ENCODE measurements around the gene APMAP. TPM values are rescaled to one million over a fixed set of nuclear protein-coding genes. Genes with fewer than 3 reads are reported as not detected.
"Not testable (repeated sequence)": the region's sequence is repeated elsewhere in the genome, so short reads cannot be mapped to it uniquely, and the experiment has no call there.

The APMAP gene
- total RNA-seq, 1 donor from 2014 or later: 48.8 TPM

DNA sequence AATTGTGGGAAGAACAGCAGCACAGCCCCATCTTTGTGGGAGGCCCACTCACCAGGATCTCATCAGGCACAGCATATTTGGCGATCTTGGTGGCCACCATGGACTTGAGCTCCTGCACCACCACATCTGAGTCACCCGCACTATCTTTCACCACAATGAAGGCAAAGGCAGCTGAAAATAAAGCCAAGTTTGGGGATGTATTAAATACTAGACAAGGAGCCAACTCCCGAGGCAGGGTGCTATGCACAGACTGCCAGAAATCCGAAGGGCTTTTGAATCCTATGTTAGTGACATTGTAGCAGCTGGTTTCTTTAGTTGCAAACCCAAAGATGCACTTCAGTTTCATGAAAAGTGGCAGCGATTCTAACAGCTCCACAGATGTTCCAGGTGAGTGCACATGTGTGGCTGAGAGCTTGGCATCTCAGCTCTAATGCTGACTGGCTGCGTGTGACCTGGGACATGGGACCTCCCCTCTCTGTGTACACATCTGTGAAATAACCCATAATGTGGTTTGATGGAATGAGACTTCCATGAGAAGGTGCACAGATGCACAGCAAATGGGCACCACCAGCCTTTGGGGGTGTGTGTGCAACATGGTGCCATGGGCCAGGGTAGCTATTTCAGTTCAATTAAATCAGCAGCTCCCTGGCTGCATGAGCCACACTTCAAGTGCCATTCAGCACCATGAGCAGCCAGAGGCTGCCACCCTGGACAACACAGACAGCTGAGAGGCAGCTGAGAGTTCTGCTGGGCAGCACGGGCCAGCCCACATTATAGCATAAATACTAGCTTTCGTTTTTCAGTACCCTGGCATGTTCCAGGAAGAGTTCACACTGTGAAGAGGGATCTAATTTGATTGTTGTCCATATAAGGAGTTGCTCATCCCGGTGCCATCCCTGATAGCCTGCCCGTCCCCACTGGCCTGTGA, 16.9 kb upstream of the APMAP start:
- Mint-ChIP-seq H3K4me3 (ENCODE audit: low read depth) (no peak overlapping the region), H3K27ac (no peak overlapping the region), H3K9me3 (no peaks in the 10 kb centered on the region), H3K27me3 (ENCODE audit: low read depth) (no peaks in the 10 kb centered on the region), H3K4me1 (ENCODE audit: low read depth) (no peaks in the 10 kb centered on the region), H3K36me3 (ENCODE audit: low read depth) (peaks cover 4% of the 10 kb centered on the region)
- intact Hi-C loops (cut with micrococcal nuclease): no loop called here
- DNase-seq (ENCODE audit: low spot score): no peak

DNA sequence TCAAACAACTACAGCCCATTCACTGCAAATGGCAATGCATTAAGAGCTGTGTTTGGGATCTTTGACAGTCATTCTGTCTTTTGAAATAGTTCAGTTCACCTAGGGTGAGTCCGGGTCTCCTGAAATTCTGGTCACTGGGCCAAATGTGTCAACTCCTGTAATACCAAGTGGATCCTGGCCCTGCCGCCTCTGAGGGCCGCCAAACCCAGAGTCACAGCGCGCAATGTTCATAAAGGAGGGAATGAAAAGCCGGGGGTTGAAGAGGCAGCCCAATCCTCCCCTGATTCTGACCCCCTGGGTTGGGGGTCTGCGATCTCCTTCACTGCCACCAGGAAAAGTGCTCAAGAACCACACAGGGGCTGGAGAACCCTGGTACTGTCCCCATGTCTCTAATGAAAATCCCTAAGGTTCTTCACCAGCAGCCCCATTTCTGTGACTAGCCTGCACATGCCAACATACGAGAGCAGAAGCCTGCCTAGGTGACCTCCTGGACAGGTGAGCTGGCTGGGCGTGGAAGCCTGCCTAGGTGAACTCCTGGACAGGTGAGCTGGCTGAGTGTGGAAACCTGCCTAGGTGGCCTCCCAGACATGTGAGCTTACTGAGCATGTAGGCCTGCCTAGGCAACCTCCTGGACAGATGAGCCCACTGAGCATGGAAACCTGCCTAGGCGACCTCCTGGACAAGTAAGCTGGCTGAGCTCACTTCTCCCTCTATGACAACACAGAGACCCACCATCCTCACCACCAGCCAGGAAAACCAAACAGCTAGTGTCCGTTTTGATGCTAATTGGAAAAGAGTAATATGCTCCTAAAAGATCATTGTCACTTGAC, 16.1 kb upstream of the APMAP start:
- peaks cover 7% of the 10 kb centered on the region for H3K36me3 Mint-ChIP-seq (ENCODE audit: low read depth)
- H3K4me3 Mint-ChIP-seq (ENCODE audit: low read depth): no peak overlapping the region
- H3K27ac Mint-ChIP-seq: no peak overlapping the region
- H3K27me3 Mint-ChIP-seq (ENCODE audit: low read depth): no peaks in the 10 kb centered on the region
- no peak for DNase-seq (ENCODE audit: low spot score)
- intact Hi-C loops (cut with micrococcal nuclease): no loop called here
- no peaks in the 10 kb centered on the region for H3K4me1 Mint-ChIP-seq (ENCODE audit: low read depth)
- no peaks in the 10 kb centered on the region for H3K9me3 Mint-ChIP-seq

DNA sequence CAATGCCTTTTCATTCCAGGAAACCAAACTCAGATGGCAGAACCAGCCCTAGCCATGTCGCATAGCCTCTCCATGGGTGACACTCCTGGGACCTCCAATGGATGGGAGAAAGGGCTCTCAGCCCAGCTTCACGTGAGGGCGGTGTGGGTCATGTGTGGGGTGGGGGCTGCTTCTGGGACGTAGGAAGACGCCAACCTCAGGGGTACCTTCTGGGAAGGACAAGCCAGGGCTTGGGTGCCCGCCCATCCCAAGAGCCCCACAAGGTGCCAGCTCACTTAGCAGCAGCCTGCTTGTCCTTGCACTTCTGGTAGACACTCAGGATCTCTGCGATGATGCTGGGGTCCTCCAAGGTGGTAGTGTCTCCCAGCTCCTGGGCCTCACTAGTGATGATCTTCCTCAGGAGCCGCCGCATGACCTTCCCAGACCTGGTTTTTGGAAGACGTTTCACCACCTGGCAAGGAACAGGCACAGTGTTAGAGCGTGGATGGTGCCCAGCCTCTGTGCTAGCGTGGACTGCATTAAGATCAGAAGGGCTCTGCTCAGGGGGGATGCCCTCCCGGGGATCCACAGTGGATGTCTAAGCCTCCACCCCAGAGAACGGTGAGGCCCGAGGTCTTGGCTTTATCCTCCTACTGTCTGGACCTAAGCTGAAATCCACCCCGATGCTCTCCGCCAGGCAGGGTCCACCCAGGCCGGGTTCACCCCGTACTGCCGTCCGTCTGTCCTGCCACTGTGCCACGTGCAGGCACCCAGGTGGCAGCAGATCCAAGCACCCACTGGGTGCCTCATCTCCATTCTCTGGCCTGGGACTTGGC, 15.1 kb upstream of the APMAP start:
- peaks cover 7% of the 10 kb centered on the region for H3K36me3 Mint-ChIP-seq (ENCODE audit: low read depth)
- intact Hi-C loops (cut with micrococcal nuclease): no loop called here
- H3K27ac Mint-ChIP-seq: no peak overlapping the region
- no peaks in the 10 kb centered on the region for H3K27me3 Mint-ChIP-seq (ENCODE audit: low read depth)
- H3K4me3 Mint-ChIP-seq (ENCODE audit: low read depth): no peak overlapping the region
- H3K4me1 Mint-ChIP-seq (ENCODE audit: low read depth): no peaks in the 10 kb centered on the region
- no peak for DNase-seq (ENCODE audit: low spot score)
- no peaks in the 10 kb centered on the region for H3K9me3 Mint-ChIP-seq

DNA sequence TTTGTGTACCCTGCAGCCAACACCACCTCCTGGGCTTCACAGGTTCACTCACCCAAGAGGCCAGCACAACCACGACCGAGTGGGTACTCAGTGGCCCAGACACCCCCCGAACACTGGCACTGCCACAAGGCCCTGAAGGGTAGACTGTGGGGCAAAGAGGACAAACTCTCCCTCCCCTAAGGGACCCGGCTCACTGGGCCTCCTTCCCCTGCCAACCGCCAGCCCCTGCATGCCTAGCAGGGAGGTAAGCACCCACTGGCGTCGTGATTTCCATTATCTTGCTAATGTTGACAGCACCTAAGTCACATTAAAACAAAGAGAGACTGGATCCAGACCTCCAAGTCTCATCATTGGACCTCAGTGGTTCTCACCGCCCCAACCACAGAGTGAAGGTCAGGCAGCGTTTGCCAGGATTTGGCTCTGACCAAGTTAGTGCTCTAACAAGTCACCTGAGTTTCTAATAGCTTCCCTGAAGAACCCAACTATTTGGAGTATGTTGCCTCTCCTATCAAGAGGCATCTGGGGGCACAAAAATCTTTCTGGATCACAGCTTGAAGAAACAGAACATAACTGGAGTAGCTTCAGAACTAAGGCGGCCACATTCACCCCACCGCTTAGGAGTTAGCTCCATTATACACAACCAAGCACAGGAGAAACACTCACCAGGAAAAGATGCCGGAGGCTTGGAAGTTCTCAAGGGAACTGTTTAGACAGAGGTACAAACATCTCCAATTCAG, 14.0 kb upstream of the APMAP start:
- H3K4me3 Mint-ChIP-seq (ENCODE audit: low read depth): no peak overlapping the region
- intact Hi-C loops (cut with micrococcal nuclease): no loop called here
- H3K4me1 Mint-ChIP-seq (ENCODE audit: low read depth): no peaks in the 10 kb centered on the region
- no peaks in the 10 kb centered on the region for H3K9me3 Mint-ChIP-seq
- H3K27me3 Mint-ChIP-seq (ENCODE audit: low read depth): no peaks in the 10 kb centered on the region
- no peak for DNase-seq (ENCODE audit: low spot score)
- peaks cover 7% of the 10 kb centered on the region for H3K36me3 Mint-ChIP-seq (ENCODE audit: low read depth)
- no peak overlapping the region for H3K27ac Mint-ChIP-seq

DNA sequence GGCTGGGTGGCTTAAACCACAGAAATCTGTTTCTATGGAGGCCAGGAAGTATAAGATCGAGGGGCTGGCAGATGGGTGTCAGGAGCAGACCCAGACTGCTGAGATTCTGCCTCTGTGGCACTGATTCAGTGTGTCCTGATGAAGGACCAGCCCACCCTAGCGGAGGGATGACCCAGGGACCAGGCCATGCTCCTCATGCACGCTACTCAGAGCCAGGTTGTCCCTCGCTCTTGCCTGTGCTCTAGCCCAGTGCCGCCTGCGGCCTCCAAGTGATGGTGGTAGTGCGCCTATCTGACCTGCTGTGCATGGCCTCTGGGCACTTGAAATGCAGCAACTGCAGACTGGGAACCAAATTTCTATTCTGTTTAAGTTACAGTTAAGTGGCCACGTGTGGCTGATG, 13.1 kb upstream of the APMAP start:
- Mint-ChIP-seq H3K36me3 (ENCODE audit: low read depth) (peaks cover 7% of the 10 kb centered on the region), H3K9me3 (no peaks in the 10 kb centered on the region), H3K27ac (no peak overlapping the region), H3K4me3 (ENCODE audit: low read depth) (no peak overlapping the region), H3K4me1 (ENCODE audit: low read depth) (no peaks in the 10 kb centered on the region), H3K27me3 (ENCODE audit: low read depth) (no peaks in the 10 kb centered on the region)
- no peak for DNase-seq (ENCODE audit: low spot score)
- intact Hi-C loops (cut with micrococcal nuclease): no loop called here

DNA sequence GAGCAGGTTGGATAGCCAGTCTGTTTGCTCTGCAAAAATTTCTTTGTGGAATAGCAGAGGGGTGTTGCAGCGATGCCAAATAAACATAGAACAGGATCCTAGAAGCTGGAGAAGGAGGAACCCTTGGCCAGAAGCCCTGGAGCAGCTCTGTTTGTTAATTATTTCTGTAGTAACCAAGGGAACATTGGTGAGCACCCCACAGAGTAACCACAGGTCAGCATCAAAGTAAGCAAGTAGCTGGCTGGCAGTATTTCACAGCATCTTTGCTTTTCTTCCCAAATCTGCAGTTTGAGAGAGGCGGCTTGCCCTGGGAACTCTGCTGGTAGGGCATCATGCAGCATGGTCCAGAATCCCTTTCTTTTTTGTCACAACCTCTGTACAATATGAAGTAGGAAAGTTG, 12.7 kb upstream of the APMAP start:
- no peaks in the 10 kb centered on the region for H3K27me3 Mint-ChIP-seq (ENCODE audit: low read depth)
- peaks cover 3% of the 10 kb centered on the region for H3K4me1 Mint-ChIP-seq (ENCODE audit: low read depth)

DNA sequence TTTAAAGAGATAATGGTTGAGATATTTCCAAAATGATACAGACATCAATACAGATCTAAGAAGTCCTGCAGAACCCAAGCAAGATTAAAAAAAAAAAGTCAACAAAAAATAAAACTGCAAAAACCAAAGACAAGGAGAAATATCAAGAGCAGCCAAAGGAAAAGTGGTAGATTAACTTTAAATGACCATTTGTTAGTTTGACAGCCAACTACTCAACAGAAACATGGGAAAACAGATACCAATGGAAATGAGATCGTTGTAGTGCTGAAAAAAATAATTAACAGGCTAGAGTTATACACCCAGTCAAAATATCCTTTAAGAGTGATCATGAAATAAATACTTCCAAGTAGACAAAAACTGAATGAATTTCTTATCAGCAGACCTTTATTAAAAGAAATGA, 10.5 kb upstream of the APMAP start:
- intact Hi-C loops (cut with micrococcal nuclease): no loop called here
- DNase-seq (ENCODE audit: low spot score): no peak
- H3K36me3 Mint-ChIP-seq (ENCODE audit: low read depth): peaks cover 7% of the 10 kb centered on the region
- H3K4me1 Mint-ChIP-seq (ENCODE audit: low read depth): peaks cover 3% of the 10 kb centered on the region
- H3K9me3 Mint-ChIP-seq: no peaks in the 10 kb centered on the region
- no peak overlapping the region for H3K27ac Mint-ChIP-seq
- peaks cover 11% of the 10 kb centered on the region for H3K27me3 Mint-ChIP-seq (ENCODE audit: low read depth)
- no peak overlapping the region for H3K4me3 Mint-ChIP-seq (ENCODE audit: low read depth)

More for the DNA sequence above, 12.7 kb upstream of the APMAP start:
- no peak overlapping the region for H3K4me3 Mint-ChIP-seq (ENCODE audit: low read depth)
- H3K27ac Mint-ChIP-seq: no peak overlapping the region
- H3K9me3 Mint-ChIP-seq: no peaks in the 10 kb centered on the region
- intact Hi-C loops (cut with micrococcal nuclease): no loop called here
- no peak for DNase-seq (ENCODE audit: low spot score)
- H3K36me3 Mint-ChIP-seq (ENCODE audit: low read depth): peaks cover 7% of the 10 kb centered on the region

DNA sequence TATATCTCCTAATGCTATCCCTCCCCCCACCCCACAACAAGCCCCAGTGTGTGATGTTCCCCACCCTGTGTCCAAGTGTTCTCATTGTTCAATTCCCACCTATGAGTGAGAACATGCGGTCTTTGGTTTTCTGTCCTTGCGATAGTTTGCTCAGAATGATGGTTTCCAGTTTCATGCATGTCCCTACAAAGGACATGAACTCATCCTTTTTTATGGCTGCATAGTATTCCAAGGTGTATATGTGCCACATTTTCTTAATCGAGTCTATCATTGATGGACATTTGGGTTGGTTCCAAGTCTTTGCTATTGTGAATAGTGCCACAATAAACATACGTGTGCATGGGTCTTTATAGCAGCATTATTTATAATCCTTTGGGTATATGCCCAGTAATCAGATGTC, 8.8 kb upstream of the APMAP start:
- peaks cover 23% of the 10 kb centered on the region for H3K27me3 Mint-ChIP-seq (ENCODE audit: low read depth)
- intact Hi-C loops (cut with micrococcal nuclease); H3K36me3 Mint-ChIP-seq (ENCODE audit: low read depth); H3K9me3 Mint-ChIP-seq; DNase-seq (ENCODE audit: low spot score); H3K4me3 Mint-ChIP-seq (ENCODE audit: low read depth); H3K27ac Mint-ChIP-seq; H3K4me1 Mint-ChIP-seq (ENCODE audit: low read depth): not testable (repeated sequence)

DNA sequence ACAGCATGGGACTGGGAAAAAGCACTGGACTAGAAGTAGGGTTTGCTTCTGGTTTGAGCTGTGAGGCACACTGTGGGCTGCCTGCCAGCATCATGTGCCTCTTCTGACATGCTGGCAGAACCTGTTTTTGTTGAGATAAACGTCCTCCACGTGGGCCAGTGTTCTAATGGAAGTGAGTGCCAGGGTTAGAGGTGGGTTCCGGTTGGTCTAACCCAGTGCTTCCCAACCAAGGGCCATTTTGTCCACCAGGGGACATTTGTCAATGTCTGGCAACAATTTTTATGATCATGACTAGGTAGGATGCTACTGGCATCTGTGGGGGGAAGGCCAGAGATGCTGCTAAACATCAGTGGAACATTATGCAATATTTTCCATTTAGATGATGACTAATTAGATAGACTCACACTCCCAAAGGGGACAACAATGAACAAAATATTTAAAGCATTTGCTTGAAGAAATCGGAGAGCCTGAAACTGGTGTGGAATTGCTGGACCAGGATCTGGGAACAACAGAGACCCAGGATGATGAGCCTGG, 7.8 kb upstream of the APMAP start:
- Mint-ChIP-seq H3K36me3 (ENCODE audit: low read depth) (peaks cover 3% of the 10 kb centered on the region), H3K9me3 (no peaks in the 10 kb centered on the region), H3K4me1 (ENCODE audit: low read depth) (peaks cover 3% of the 10 kb centered on the region), H3K27me3 (ENCODE audit: low read depth) (peaks cover 27% of the 10 kb centered on the region), H3K4me3 (ENCODE audit: low read depth) (no peak overlapping the region), H3K27ac (no peak overlapping the region)
- intact Hi-C loops (cut with micrococcal nuclease): no loop called here
- DNase-seq (ENCODE audit: low spot score): no peak

DNA sequence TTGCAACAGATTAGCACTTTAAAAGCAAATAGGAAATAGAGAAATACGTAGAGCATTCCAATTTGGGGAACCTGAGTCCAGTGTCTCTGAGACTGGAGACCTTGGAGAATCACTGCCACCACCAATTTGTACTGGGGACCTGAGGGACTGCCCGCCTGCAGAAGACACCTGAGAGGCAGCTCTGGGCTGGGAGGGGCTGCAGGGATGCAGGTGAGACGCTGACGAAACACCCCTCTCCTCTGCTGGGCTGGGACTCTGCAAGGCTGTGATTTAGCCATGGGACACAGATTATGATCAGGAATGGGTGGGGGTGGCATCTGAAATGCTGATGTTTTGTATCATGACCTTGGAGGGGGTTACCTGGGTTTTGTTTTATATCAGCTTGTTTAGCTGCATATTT, 7.0 kb upstream of the APMAP start:
- intact Hi-C loops (cut with micrococcal nuclease): loop anchor here (10.0 kb wide), 1 partner anchor 295 kb away; no protein-coding TSS in a partner anchor
- no peak overlapping the region for H3K4me3 Mint-ChIP-seq (ENCODE audit: low read depth)
- H3K9me3 Mint-ChIP-seq: no peaks in the 10 kb centered on the region
- DNase-seq (ENCODE audit: low spot score): no peak
- H3K27ac Mint-ChIP-seq: no peak overlapping the region
- peaks cover 3% of the 10 kb centered on the region for H3K36me3 Mint-ChIP-seq (ENCODE audit: low read depth)
- H3K27me3 Mint-ChIP-seq (ENCODE audit: low read depth): peaks cover 32% of the 10 kb centered on the region
- H3K4me1 Mint-ChIP-seq (ENCODE audit: low read depth): peaks cover 9% of the 10 kb centered on the region

DNA sequence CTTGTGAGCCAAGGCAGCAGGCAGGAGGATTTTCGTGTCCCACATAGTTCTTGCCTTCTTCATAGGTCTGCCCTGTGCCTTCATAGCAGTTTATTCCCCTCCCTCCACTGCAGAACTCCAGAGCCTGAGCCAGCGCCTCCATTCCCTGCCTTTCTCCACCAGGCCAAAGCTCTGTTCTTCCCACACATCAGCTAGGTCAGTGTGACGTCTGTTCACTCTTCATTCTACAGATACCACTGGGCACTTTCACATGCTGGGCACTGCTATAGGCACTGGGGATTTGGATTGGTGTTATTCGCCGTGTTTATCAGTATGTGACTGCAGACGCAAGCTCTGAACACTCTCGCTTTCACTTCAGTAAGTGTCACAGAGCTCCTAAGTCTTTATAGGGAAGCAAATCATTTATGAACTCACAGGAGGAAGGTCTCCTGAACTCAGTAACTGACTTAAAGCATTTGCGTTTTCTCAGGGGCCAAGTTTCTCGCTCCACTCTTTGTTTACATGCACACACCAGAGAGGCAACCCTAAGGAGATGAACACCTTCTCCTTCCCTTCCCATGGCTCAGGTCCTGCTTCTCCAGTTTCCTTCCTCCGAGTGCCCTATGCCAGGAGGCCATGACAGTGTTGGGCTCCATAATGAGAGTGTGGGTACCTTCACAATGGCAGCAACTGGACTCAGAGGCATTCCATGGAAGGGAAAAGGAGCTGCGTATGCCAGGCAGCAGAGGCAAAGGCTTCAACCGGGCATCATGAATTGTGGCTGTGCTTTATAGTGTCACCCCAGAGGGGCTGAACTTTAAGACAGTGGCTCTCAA, 6.3 kb upstream of the APMAP start:
- H3K9me3 Mint-ChIP-seq: no peaks in the 10 kb centered on the region
- intact Hi-C loops (cut with micrococcal nuclease): loop anchor here (10.0 kb wide), 1 partner anchor 296 kb away; no protein-coding TSS in a partner anchor
- H3K36me3 Mint-ChIP-seq (ENCODE audit: low read depth): no peaks in the 10 kb centered on the region
- no peak for DNase-seq (ENCODE audit: low spot score)
- H3K27ac Mint-ChIP-seq: no peak overlapping the region
- H3K27me3 Mint-ChIP-seq (ENCODE audit: low read depth): peaks cover 32% of the 10 kb centered on the region
- peaks cover 13% of the 10 kb centered on the region for H3K4me1 Mint-ChIP-seq (ENCODE audit: low read depth)
- no peak overlapping the region for H3K4me3 Mint-ChIP-seq (ENCODE audit: low read depth)

Measured in activated T-helper 2 cell treated with anti-CD3 and anti-CD28 coated beads, Interferon-gamma antibody, Interleukin-2, Interleukin-4, amounts not matched to agents 10 μg/mL and 5 μg/mL and 100 μg/mL, durations not matched to agents 14 hours and 24 hours and 36 hours (primary cell).